HepG2 (cell line): ENCODE data around the gene SLC35A3. TPM values are rescaled to one million over a fixed set of nuclear protein-coding genes. Genes with fewer than 3 reads are reported as not detected.

Source experiments
- ARHGAP35 ChIP-seq: sonication (generic); formaldehyde crosslinking; IDR thresholded peaks from 2 replicates; pipeline ENCODE4 v1.9.0; 2022; ENCODE audit warnings: mild to moderate bottlenecking, inconsistent platforms, moderate library complexity, missing genetic modification reagents, borderline replicate concordance
- HMG20B ChIP-seq: conservative IDR thresholded peaks from 2 replicates; pipeline ENCODE4 v1.6.1; 2016; ENCODE audit warnings: missing genetic modification reagents, missing compliant biosample characterization
- IRX3 ChIP-seq: sonication (generic); formaldehyde crosslinking; IDR thresholded peaks from 2 replicates; pipeline ENCODE4 v1.8.1; 2023; ENCODE audit warnings: mild to moderate bottlenecking, low read depth, missing genetic modification reagents, borderline replicate concordance
- MAFK ChIP-seq, 2 experiments: IDR thresholded peaks in 1 of 2; conservative IDR thresholded peaks in 1 of 2; 2 replicates each; pipeline ENCODE4 v1.6.1; 2011; ENCODE audit warnings: improper control_type of control experiment in 2 of 2, low read length in 2 of 2
- NCOA5 ChIP-seq: sonication (generic); formaldehyde crosslinking; IDR thresholded peaks from 2 replicates; pipeline ENCODE4 v1.4.0; 2020; ENCODE audit warnings: missing genetic modification reagents
- NR2F6 ChIP-seq, 2 experiments: IDR thresholded peaks; 2 replicates each; pipeline ENCODE4 v1.6.1; 2016; ENCODE audit warnings: antibody characterized with exemption in 1 of 2, mild to moderate bottlenecking in 1 of 2
- SMARCC2 ChIP-seq: fragments of 450-650 bp; IDR thresholded peaks from 2 replicates; pipeline ENCODE4 v1.6.1; 2017; ENCODE audit warnings: antibody characterized with exemption, mild to moderate bottlenecking
- TCF7L2 ChIP-seq: IDR thresholded peaks from 2 replicates; pipeline ENCODE4 v1.6.1; 2011; ENCODE audit warnings: mild to moderate bottlenecking, low read depth, low read length, moderate library complexity
- THYN1 ChIP-seq: sonication (generic); formaldehyde crosslinking; IDR thresholded peaks from 2 replicates; pipeline ENCODE4 v1.8.1; 2023; ENCODE audit warnings: low read depth, mild to moderate bottlenecking, moderate library complexity, missing genetic modification reagents, borderline replicate concordance
- ZMYM3 ChIP-seq: sonication (generic); formaldehyde crosslinking; IDR thresholded peaks from 2 replicates; pipeline ENCODE4 v1.5.1; 2020; ENCODE audit warnings: mild to moderate bottlenecking, missing genetic modification reagents
- ZNF136 ChIP-seq: sonication (generic); formaldehyde crosslinking; IDR thresholded peaks from 2 replicates; pipeline ENCODE4 v1.8.1; 2022; ENCODE audit warnings: low read depth, mild to moderate bottlenecking, moderate library complexity, missing genetic modification reagents
- ZNF20 ChIP-seq: sonication (generic); formaldehyde crosslinking; IDR thresholded peaks from 2 replicates; pipeline ENCODE4 v1.4.0; 2020; ENCODE audit warnings: mild to moderate bottlenecking, moderate library complexity, missing genetic modification reagents
- ZNF205 ChIP-seq: IDR thresholded peaks from 2 replicates; pipeline ENCODE4 v1.6.1; 2018; ENCODE audit warnings: missing biosample characterization, missing genetic modification reagents
- ZNF3 ChIP-seq: IDR thresholded peaks from 2 replicates; pipeline ENCODE4 v1.7.0; 2017; ENCODE audit warnings: inconsistent platforms
- ZNF441 ChIP-seq: sonication (generic); formaldehyde crosslinking; IDR thresholded peaks from 2 replicates; pipeline ENCODE4 v1.7.0; 2021; ENCODE audit warnings: missing genetic modification reagents, borderline replicate concordance
- ZNF501 ChIP-seq: sonication (generic); formaldehyde crosslinking; IDR thresholded peaks from 2 replicates; pipeline ENCODE4 v1.5.1; 2020; ENCODE audit warnings: mild to moderate bottlenecking, moderate library complexity, missing genetic modification reagents
- ZNF569 ChIP-seq: sonication (generic); formaldehyde crosslinking; IDR thresholded peaks from 2 replicates; pipeline ENCODE4 v1.5.0; 2020; ENCODE audit warnings: mild to moderate bottlenecking, missing genetic modification reagents, moderate library complexity, borderline replicate concordance
- ZNF766 ChIP-seq: sonication (generic); formaldehyde crosslinking; IDR thresholded peaks from 2 replicates; pipeline ENCODE4 v1.5.0; 2020; ENCODE audit warnings: missing genetic modification reagents, borderline replicate concordance
- ZSCAN12 ChIP-seq: sonication (generic); formaldehyde crosslinking; IDR thresholded peaks from 2 replicates; pipeline ENCODE4 v1.9.0; 2021; ENCODE audit warnings: mild to moderate bottlenecking, missing genetic modification reagents
- ZSCAN22 ChIP-seq: sonication (generic); formaldehyde crosslinking; IDR thresholded peaks from 2 replicates; pipeline ENCODE4 v1.4.0; 2020; ENCODE audit warnings: mild to moderate bottlenecking, missing genetic modification reagents
- polyA plus RNA-seq, 8 experiments: library from polyadenylated mRNA; depleted of rRNA in 3 of 8; stranded (reverse) in 7 of 8; unstranded in 1 of 8; fragments of >200 nt; fragmentation: Illumina TruSeq in 4 of 8; extraction: Trizol in 4 of 8; gene quantifications; 2 replicates each; pipeline versions ENCODE4 v1.2.1 to v1.2.3, GENCODE V29; 2011 to 2016; ENCODE audit warnings: low read depth in 4 of 8, missing spikeins in 1 of 8, mixed read lengths in 1 of 8; ENCODE audit not compliant: insufficient read depth in 1 of 8
- total RNA-seq, 5 experiments: library from RNA; depleted of rRNA; stranded (reverse); fragments of >200 nt; fragmentation: Illumina TruSeq; extraction: Trizol; gene quantifications; 2 replicates each; pipeline ENCODE4 v1.2.3, GENCODE V29; 2016; ENCODE audit warnings: low read depth in 1 of 5
- TF ChIP-seq, protein P1 (sequence below): sonication (generic); formaldehyde crosslinking; IDR thresholded peaks from 2 replicates; pipeline ENCODE4 v1.8.1; 2023; ENCODE audit warnings: mild to moderate bottlenecking, missing genetic modification reagents
- TF ChIP-seq, protein P2 (sequence below): sonication (generic); formaldehyde crosslinking; IDR thresholded peaks from 2 replicates; pipeline ENCODE4 v1.8.1; 2022; ENCODE audit warnings: mild to moderate bottlenecking, missing genetic modification reagents
- TF ChIP-seq, protein P3 (sequence below): sonication (generic); formaldehyde crosslinking; conservative IDR thresholded peaks from 2 replicates; pipeline ENCODE4 v1.4.0; 2020; ENCODE audit warnings: missing genetic modification reagents

Gene SLC35A3
- total and polyA plus RNA-seq, 2 of the 13 experiments (the other 11 are each of a cell fraction or from before 2014, with no cell fraction given) = 11.2 to 24.9 TPM

DNA sequence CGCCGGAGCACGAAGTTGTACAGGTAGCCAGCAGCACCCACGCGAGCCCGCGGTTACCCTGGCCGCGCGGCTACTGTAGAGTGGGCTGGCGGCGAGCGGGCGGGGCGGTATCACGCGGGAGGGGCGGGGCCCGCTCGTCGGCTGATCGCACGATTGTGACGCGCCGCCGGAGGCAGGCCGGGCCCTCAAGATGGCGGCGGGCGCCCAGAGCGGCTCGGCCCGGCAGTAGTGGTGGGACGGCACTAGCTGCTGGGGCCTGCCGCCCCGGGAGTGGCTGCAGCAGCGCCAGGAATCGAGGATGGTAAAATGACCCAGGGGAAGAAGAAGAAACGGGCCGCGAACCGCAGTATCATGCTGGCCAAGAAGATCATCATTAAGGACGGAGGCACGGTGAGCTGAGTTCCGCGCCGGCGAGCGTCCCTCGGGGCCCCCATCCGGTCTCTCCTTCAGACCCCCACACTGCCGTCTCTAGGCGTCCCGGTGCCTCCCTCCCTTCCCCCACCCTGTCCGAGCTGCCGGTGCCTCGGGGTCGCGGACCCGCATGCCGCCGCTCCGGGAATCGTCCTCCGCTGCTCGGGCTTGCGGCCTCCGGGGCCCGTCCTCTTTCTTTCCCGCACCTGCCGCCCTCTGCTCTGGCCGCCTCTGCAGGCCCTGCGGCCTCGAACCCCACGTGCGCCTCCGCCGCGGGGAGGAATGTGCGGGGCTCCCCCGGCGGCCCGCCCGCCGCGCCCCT, 68.3 kb downstream of the SLC35A3 start (continued):
- TF ChIP-seq NR2F6 (IDR thresholded peaks at IDR 0.05) (no peak), NR2F6 (CRISPR knock-in tag; IDR thresholded peaks at IDR 0.05) (peak; percentile 9; the same call in 1 of the 2 replicates), TCF7L2 (no peak), ZNF501 (CRISPR knock-in tag) (peak; percentile 90), HMG20B (no peak), ZSCAN12 (CRISPR knock-in tag) (0 out of 2 replicates have a peak, but pooled peaks have one; percentile 69), IRX3 (CRISPR knock-in tag) (0 out of 2 replicates have a peak, but pooled peaks have one; percentile 48), ZNF3 (CRISPR knock-in tag) (0 out of 2 replicates have a peak, but pooled peaks have one; percentile 11), ZNF20 (CRISPR knock-in tag) (no peak), MAFK (conservative IDR thresholded peaks at IDR 0.05 in 1 of 2, IDR thresholded peaks at IDR 0.05 in 1 of 2; ENCODE audit: low read length in 2 of 2) (no peak), ZSCAN22 (CRISPR knock-in tag) (no peak), SMARCC2 (no peak), ARHGAP35 (CRISPR knock-in tag) (peak; percentile 77; the same call in 1 of the 2 replicates), ZNF136 (CRISPR knock-in tag) (no peak), ZNF569 (CRISPR knock-in tag) (no peak), THYN1 (CRISPR knock-in tag) (0 out of 2 replicates have a peak, but pooled peaks have one; percentile 67), ZNF766 (no peak; the same call in 1 of the 2 replicates), ZNF205 (CRISPR knock-in tag) (peak; percentile 59; the same call in 1 of the 2 replicates), ZNF441 (CRISPR knock-in tag) (no peak), ZMYM3 (CRISPR knock-in tag) (0 out of 2 replicates have a peak, but pooled peaks have one; percentile 4), NCOA5 (CRISPR knock-in tag) (0 out of 2 replicates have a peak, but pooled peaks have one; percentile 38)
- TF ChIP-seq, protein P1, sequence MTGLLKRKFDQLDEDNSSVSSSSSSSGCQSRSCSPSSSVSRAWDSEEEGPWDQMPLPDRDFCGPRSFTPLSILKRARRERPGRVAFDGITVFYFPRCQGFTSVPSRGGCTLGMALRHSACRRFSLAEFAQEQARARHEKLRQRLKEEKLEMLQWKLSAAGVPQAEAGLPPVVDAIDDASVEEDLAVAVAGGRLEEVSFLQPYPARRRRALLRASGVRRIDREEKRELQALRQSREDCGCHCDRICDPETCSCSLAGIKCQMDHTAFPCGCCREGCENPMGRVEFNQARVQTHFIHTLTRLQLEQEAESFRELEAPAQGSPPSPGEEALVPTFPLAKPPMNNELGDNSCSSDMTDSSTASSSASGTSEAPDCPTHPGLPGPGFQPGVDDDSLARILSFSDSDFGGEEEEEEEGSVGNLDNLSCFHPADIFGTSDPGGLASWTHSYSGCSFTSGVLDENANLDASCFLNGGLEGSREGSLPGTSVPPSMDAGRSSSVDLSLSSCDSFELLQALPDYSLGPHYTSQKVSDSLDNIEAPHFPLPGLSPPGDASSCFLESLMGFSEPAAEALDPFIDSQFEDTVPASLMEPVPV (CRISPR knock-in tag) = peak; percentile 43; the same call in 1 of the 2 replicates
- TF ChIP-seq, protein P2, sequence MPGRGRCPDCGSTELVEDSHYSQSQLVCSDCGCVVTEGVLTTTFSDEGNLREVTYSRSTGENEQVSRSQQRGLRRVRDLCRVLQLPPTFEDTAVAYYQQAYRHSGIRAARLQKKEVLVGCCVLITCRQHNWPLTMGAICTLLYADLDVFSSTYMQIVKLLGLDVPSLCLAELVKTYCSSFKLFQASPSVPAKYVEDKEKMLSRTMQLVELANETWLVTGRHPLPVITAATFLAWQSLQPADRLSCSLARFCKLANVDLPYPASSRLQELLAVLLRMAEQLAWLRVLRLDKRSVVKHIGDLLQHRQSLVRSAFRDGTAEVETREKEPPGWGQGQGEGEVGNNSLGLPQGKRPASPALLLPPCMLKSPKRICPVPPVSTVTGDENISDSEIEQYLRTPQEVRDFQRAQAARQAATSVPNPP (CRISPR knock-in tag) = peak; percentile 75
- TF ChIP-seq, protein P3, sequence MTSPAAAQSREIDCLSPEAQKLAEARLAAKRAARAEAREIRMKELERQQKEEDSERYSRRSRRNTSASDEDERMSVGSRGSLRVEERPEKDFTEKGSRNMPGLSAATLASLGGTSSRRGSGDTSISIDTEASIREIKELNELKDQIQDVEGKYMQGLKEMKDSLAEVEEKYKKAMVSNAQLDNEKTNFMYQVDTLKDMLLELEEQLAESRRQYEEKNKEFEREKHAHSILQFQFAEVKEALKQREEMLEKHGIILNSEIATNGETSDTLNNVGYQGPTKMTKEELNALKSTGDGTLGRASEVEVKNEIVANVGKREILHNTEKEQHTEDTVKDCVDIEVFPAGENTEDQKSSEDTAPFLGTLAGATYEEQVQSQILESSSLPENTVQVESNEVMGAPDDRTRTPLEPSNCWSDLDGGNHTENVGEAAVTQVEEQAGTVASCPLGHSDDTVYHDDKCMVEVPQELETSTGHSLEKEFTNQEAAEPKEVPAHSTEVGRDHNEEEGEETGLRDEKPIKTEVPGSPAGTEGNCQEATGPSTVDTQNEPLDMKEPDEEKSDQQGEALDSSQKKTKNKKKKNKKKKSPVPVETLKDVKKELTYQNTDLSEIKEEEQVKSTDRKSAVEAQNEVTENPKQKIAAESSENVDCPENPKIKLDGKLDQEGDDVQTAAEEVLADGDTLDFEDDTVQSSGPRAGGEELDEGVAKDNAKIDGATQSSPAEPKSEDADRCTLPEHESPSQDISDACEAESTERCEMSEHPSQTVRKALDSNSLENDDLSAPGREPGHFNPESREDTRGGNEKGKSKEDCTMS (CRISPR knock-in tag) = no peak
